Liver (tissue), 3 donors: ENCODE results near the gene AVL9.
"Not testable (repeated sequence)": the region's sequence is repeated elsewhere in the genome, so short reads cannot be mapped to it uniquely, and the experiment has no call there.

Experiments
- CTCF ChIP-seq: fragments of 150-350 bp; IDR thresholded peaks from 2 replicates; pipeline ENCODE4 v1.5.1; 2017; ENCODE audit warnings: improper control_type of control experiment, low read depth, low read length; ENCODE audit not compliant: missing input control
- FOXA2 ChIP-seq: IDR thresholded peaks from 2 replicates; pipeline ENCODE4 v1.6.1; 2016; ENCODE audit warnings: antibody characterized with exemption
- HNF4G ChIP-seq: IDR thresholded peaks from 2 replicates; pipeline ENCODE4 v1.6.1; 2016; ENCODE audit warnings: antibody characterized with exemption
- JUND ChIP-seq, 2 donors: IDR thresholded peaks; 2 replicates each; pipeline ENCODE4 v1.6.1; 2016; ENCODE audit warnings: antibody characterized with exemption in 2 of 2
- MAX ChIP-seq: IDR thresholded peaks from 2 replicates; pipeline ENCODE4 v1.6.1; 2016; ENCODE audit warnings: antibody characterized with exemption
- RAD21 ChIP-seq, 2 donors: IDR thresholded peaks; 2 replicates each; pipeline ENCODE4 v1.6.1; 2016; ENCODE audit warnings: antibody characterized with exemption in 2 of 2, mild to moderate bottlenecking in 2 of 2
- REST ChIP-seq: IDR thresholded peaks from 2 replicates; pipeline ENCODE4 v1.6.1; 2016; ENCODE audit warnings: antibody characterized with exemption, mild to moderate bottlenecking
- SP1 ChIP-seq: IDR thresholded peaks from 2 replicates; pipeline ENCODE4 v1.6.1; 2018; ENCODE audit warnings: antibody characterized with exemption, mild to moderate bottlenecking
- YY1 ChIP-seq: IDR thresholded peaks from 2 replicates; pipeline ENCODE4 v1.6.1; 2016; ENCODE audit warnings: antibody characterized with exemption, mild to moderate bottlenecking
- ZBTB33 ChIP-seq: IDR thresholded peaks from 2 replicates; pipeline ENCODE4 v1.6.1; 2016; ENCODE audit warnings: antibody characterized with exemption
- donor health status: healthy.
- donor health status: healthy.

DNA sequence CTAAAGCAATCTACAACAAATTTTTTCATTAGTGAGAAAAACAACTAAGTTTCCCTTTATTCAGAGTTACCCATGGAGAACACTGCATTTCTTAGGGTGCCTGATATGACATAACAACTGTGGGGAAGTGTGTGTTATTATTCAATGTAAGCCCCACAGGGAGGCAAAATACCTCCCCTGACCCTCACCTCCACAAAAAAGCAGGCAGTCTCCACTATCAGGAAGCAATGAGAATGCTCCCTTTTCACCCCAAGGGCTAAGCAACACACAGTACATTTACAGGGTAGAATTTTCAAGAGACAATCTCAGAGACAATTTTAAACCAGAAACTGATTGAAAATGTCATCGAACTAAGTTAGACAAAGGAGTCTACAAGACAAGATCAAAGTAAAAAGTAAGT is 138.2 kb downstream of the AVL9 start:
- TF ChIP-seq HNF4G; CTCF; RAD21 (IDR thresholded peaks at IDR 0.05); YY1; REST; SP1; FOXA2; MAX; JUND (IDR thresholded peaks at IDR 0.05); ZBTB33: not testable (repeated sequence)
